Stimulated activated CD4-positive, alpha-beta T cell treated with anti-CD3 and anti-CD28 coated beads, Interleukin-1b, Interleukin-23, amount 100 ng/mL, for 24 hours (primary cell): Measurements from ENCODE around the gene CATSPER2.
"Not testable (repeated sequence)": the region's sequence is repeated elsewhere in the genome, so short reads cannot be mapped to it uniquely, and the experiment has no call there.

Source experiments
- DNase-seq, 4 experiments: peaks; one replicate each; pipeline ENCODE4 v3.0.0-alpha.2; 2020; ENCODE audit warnings: low read depth in 4 of 4, low spot score in 1 of 4

Gene CATSPER2

DNA sequence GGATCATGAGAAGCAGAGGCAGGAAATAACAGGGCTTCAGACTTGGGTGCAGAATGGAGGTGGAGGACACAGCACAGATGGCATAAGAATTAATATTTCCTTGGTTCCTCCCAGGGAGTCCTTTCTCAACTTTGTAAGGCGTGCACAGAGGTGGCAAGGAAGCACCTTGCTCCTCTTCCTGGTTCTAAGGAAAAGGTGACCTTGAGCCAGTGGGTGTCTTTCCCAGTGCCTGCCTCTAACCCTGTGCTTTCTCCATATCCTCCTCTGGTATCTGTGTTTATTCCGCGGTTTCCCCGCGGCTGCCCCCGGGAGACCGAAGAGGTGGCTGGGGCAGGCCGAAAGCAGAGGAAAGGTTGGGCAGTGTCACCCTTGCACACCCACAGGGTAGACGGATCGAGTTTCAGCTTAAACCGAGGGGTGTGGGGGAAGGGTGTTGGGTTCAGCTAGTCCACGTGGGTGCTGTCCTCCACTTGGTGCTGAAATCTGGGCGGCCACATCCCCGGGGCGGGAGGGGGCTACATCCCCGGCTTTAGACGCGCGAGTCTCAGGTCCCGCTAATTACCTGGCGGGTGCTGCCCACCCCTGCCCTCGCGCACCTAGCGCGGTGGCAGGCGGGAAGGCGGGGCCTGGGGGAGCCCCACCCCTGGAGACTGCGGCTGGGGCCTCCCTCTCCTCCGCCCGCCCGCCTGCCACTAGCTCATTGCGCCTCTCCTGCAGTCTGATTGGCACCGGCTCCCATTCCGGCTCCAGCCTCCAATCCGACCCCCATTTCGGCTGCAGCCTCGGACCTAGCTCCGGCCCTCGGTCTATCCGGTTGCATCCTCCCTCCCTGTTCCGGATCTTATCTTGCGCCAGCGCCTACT, 55.1 kb downstream of the CATSPER2 start, which contains the start of gene CKMT1B:
TSS of gene CKMT1B (plus strand) at position 700 of the 863 bp plus-strand sequence. CDS start 192 bp downstream, outside the sequence.
- DNase-seq, result not testable (repeated sequence)

DNA sequence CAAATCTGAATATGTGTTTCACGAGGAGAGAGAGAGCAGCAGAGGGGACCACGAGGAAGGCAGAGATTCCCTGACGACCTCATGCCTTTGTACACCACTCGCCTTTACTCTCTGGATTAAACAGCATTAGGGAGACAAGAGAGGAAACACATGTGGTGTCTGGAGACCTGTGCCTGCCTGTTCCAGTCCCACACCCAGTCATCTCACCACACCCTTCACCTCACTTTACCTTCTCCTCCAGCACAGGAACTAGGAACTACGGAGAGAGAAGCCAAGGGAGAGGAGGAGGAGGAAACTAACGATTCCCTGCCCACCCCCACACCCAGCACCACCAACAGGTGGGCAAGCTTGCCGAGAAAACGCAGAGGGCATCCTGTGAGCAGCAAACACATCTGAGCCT, 55.8 kb downstream of the CATSPER2 start:
- DNase-seq, result not testable (repeated sequence)

DNA sequence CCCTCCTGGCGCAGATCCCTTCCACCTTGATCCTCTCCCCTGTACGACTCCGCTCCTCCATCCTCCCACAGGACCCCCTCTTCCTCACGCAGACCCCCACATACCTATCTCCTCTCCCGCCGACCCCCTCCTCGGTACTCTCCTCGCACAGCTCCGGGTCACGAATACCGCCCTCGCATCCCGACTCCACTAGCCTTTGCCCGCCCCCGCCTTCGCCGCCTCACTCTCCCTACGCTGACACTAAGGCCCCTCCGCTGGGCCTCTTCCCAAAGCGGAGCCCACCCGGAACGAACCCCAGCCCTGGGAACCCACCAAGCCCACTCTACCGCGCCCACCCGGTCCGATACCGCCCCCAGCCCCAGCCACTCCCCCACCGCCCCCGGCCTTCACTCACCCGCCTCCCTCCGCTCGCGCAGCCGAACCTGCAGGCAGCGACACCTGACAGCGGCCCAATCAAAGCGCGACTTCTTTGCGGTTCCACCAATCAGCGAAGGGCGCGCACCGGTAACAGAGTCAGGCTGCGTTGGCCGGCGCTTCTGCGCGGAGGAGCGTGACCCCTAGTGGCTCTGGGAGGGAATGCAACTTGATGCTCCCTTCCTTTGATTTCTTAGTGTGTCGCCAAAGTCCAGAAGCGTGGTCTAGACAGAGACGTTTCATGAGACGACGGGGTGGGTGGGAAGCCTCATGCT, 58.7 kb downstream of the CATSPER2 start, which contains the start of gene PPIP5K1:
TSS of gene PPIP5K1 (minus strand) at position 431 of the 689 bp plus-strand sequence. CDS start 5,704 bp downstream, outside the sequence.
- DNase-seq, result not testable (repeated sequence)
